ENCODE data around the gene PAPPA.

GRCh38 chr9:116208417-116209232 lies 55.0 kb downstream of the PAPPA start:
- TF ChIP-seq CTCF (IDR thresholded peaks at IDR 0.05) (no peak), POLR2A (IDR thresholded peaks at IDR 0.05) (no peak)
